DOHH2 (cell line): ENCODE measurements around the gene MTA2.

Experiments used
- EZH2phosphoT487 ChIP-seq: fragments of 200-600 bp; sonication (generic); IDR thresholded peaks from 2 replicates; pipeline ENCODE4 v1.6.1; 2017; ENCODE audit warnings: borderline replicate concordance, mild to moderate bottlenecking, antibody characterized with exemption, low read length, moderate library complexity, mixed read lengths
- TF ChIP-seq, protein P1 (sequence below): fragments of 200-600 bp; sonication (generic); IDR thresholded peaks from one replicate; pipeline ENCODE4 v1.5.1; 2014; ENCODE audit warnings: antibody characterized with exemption, mild to moderate bottlenecking, low read depth, low read length; ENCODE audit not compliant: poor library complexity, severe bottlenecking

DNA sequence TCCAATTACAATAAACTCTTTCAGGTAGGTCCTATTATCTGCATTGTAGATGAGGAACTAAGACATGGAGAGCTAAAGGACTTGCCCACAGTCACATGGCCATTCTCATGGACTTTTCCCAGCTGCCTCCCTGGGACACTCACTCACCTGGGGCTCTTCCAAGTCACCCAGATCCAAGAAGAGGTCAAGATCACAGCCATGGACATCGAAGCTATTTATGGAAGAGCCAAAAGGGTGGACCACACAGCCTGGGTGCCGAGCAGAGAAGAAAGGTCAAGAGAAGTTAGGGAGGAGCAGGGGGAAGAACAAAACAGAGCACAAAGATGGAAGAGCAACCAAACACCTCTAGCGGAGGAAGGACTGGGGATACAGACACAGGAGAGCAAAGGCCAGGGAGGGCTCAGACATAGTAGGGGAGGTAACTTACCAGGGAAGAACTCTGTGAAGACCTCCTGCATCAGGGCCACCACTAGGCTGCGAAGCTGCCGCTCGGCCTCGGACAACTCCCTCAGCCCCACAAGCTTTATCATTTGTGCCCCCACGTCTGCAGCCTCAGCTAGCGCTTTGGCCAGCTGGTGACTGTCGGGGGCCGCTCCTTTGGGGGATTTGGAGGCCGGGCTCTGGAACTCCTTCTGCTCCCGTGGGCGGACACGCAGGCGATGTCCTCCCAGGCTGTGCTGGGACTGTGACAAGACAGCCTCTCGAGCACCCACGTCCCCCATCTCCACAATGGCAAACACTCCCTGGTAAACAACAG, 20.5 kb downstream of the MTA2 start:
- TF ChIP-seq, protein P1, sequence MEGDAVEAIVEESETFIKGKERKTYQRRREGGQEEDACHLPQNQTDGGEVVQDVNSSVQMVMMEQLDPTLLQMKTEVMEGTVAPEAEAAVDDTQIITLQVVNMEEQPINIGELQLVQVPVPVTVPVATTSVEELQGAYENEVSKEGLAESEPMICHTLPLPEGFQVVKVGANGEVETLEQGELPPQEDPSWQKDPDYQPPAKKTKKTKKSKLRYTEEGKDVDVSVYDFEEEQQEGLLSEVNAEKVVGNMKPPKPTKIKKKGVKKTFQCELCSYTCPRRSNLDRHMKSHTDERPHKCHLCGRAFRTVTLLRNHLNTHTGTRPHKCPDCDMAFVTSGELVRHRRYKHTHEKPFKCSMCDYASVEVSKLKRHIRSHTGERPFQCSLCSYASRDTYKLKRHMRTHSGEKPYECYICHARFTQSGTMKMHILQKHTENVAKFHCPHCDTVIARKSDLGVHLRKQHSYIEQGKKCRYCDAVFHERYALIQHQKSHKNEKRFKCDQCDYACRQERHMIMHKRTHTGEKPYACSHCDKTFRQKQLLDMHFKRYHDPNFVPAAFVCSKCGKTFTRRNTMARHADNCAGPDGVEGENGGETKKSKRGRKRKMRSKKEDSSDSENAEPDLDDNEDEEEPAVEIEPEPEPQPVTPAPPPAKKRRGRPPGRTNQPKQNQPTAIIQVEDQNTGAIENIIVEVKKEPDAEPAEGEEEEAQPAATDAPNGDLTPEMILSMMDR = no peak
- TF ChIP-seq EZH2phosphoT487 = no peak
